ENCODE data around the gene RAB40A.
"Not testable (repeated sequence)": the region's sequence is repeated elsewhere in the genome, so short reads cannot be mapped to it uniquely, and the experiment has no call there.

Gene RAB40A

DNA sequence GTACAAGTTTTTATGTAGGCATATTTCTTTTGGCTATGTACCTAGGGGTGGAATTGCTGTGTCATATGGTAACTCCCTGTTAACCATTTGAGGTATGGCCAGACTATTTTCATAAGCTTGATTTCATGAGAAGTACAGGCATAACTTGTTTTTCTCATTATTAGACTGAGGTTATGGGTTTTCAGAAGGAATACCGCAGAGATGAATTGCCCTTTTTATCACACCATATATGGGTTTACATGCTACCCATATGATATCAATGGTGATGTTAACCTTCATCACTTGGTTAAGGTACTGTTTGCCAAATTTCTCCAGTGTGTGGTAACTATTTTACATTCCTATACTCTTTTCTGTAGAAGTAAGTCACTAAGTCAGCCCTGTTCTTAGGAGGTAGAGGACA, 23.5 kb downstream of the RAB40A start:
- no peak overlapping the region for H2BK15ac ChIP-seq (ENCODE audit: low read depth, poor library complexity, severe bottlenecking)
- no peak overlapping the region for H3K14ac ChIP-seq (ENCODE audit: low read length in 2 of 2)
- no peak overlapping the region for H3K23ac ChIP-seq (ENCODE audit: low read length in 2 of 2)
- H3K36me3 ChIP-seq (ENCODE audit: control insufficient read depth in 1 of 2, insufficient read depth in 2 of 2, low read depth in 1 of 2, low read length in 2 of 2) = peaks cover 0 to 3% of the 10 kb centered on the region in 2 experiments
- no peak overlapping the region for H3K4me3 ChIP-seq (ENCODE audit: insufficient read depth in 1 of 2, low read depth in 1 of 2, low read length in 2 of 2)
- no peak overlapping the region for H3K27ac ChIP-seq (ENCODE audit: low read length, poor library complexity, severe bottlenecking)
- no peak overlapping the region for H2AK5ac ChIP-seq (ENCODE audit: low read length, severe bottlenecking)
- no peak overlapping the region for H3K4ac ChIP-seq (ENCODE audit: low read depth in 1 of 2, low read length in 2 of 2)
- no peaks in the 10 kb centered on the region for H3K4me1 ChIP-seq (ENCODE audit: control insufficient read depth, insufficient read depth, low read depth, low read length)
- no peak overlapping the region for H3K4me2 ChIP-seq (ENCODE audit: low read length, poor library complexity, severe bottlenecking)
- H2BK5ac ChIP-seq (ENCODE audit: low read depth, low read length, poor library complexity, severe bottlenecking) = no peak overlapping the region
- DNase-seq = no peak
- no peak overlapping the region for H4K8ac ChIP-seq (ENCODE audit: low read length)
- H3K18ac ChIP-seq (ENCODE audit: low read depth in 1 of 2, low read length in 2 of 2) = no peak overlapping the region
- H2AFZ ChIP-seq (ENCODE audit: low read depth, low read length) = no peak overlapping the region
- H3K27me3 ChIP-seq (ENCODE audit: control insufficient read depth in 1 of 2, insufficient read depth in 1 of 2, low read length in 2 of 2) = peaks cover 0 to 7% of the 10 kb centered on the region in 2 experiments
- WGBS = no CpG with 5 or more reads among the region's 1 CpG
- H3K79me1 ChIP-seq (replicated peaks; ENCODE audit: low read length, poor library complexity, severe bottlenecking) = no peaks in the 10 kb centered on the region
- H3K9ac ChIP-seq (ENCODE audit: low read length) = no peak overlapping the region
- no peak overlapping the region for H2BK120ac ChIP-seq (ENCODE audit: low read depth, low read length)
- H3K9me3 ChIP-seq (ENCODE audit: control insufficient read depth, low read length) = peaks cover 3% of the 10 kb centered on the region
- H4K91ac ChIP-seq (ENCODE audit: low read length) = no peak overlapping the region
- H2BK12ac ChIP-seq (ENCODE audit: low read length in 2 of 2) = no peak overlapping the region

DNA sequence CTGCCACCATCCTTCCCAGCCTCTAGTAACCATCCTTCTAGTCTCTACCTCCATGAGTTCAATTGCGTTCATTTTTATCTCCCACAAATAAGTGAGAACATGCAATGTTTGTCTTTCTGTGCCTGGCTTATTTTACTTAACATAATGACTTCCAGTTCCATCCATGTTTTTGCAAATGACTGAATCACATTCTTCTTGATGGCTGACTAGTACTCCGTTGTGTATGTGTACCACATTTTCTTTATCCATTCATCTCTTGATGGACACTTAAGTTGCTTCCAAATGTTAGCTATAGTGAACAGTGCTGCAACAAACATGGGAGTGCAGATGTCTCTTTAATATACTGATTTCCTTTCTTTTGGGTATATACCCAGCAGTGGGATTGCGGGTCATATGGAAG, 25.7 kb downstream of the RAB40A start:
- not testable (repeated sequence) for H3K14ac ChIP-seq (ENCODE audit: low read length in 2 of 2); H2AFZ ChIP-seq (ENCODE audit: low read depth, low read length); DNase-seq; H3K27ac ChIP-seq (ENCODE audit: low read length, poor library complexity, severe bottlenecking); H3K9ac ChIP-seq (ENCODE audit: low read length); H3K4me3 ChIP-seq (ENCODE audit: insufficient read depth in 1 of 2, low read depth in 1 of 2, low read length in 2 of 2); H3K4me1 ChIP-seq (ENCODE audit: control insufficient read depth, insufficient read depth, low read depth, low read length); H3K4me2 ChIP-seq (ENCODE audit: low read length, poor library complexity, severe bottlenecking); H2BK15ac ChIP-seq (ENCODE audit: low read depth, poor library complexity, severe bottlenecking); H3K18ac ChIP-seq (ENCODE audit: low read depth in 1 of 2, low read length in 2 of 2); H2AK5ac ChIP-seq (ENCODE audit: low read length, severe bottlenecking); H3K27me3 ChIP-seq (ENCODE audit: control insufficient read depth in 1 of 2, insufficient read depth in 1 of 2, low read length in 2 of 2); H3K79me1 ChIP-seq (replicated peaks; ENCODE audit: low read length, poor library complexity, severe bottlenecking); H2BK120ac ChIP-seq (ENCODE audit: low read depth, low read length); H2BK12ac ChIP-seq (ENCODE audit: low read length in 2 of 2); H4K91ac ChIP-seq (ENCODE audit: low read length); H3K36me3 ChIP-seq (ENCODE audit: control insufficient read depth in 1 of 2, insufficient read depth in 2 of 2, low read depth in 1 of 2, low read length in 2 of 2); H4K8ac ChIP-seq (ENCODE audit: low read length); H3K4ac ChIP-seq (ENCODE audit: low read depth in 1 of 2, low read length in 2 of 2); H2BK5ac ChIP-seq (ENCODE audit: low read depth, low read length, poor library complexity, severe bottlenecking); H3K23ac ChIP-seq (ENCODE audit: low read length in 2 of 2); H3K9me3 ChIP-seq (ENCODE audit: control insufficient read depth, low read length)
- 100% methylated on average over 1 of the region's 3 CpGs for WGBS

DNA sequence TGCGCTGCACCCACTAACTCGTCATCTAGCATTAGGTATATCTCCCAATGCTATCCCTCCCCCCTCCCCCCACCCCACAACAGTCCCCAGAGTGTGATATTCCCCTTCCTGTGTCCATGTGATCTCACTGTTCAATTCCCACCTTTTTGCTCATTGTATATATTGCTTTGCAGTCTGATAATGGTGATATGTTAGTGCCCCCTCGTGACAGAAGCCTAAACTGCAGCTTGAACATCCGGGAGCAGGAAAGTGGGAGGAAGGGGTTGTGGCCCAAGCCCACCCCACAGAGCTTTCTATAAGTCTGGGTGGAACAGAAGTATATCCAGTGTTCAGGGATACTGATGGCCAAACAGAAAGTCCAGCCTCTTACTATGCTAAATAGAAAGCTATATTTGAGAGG, 29.6 kb downstream of the RAB40A start:
- H3K9me3 ChIP-seq (ENCODE audit: control insufficient read depth, low read length); H4K91ac ChIP-seq (ENCODE audit: low read length); H3K4ac ChIP-seq (ENCODE audit: low read depth in 1 of 2, low read length in 2 of 2); H3K9ac ChIP-seq (ENCODE audit: low read length); H2BK120ac ChIP-seq (ENCODE audit: low read depth, low read length); H3K4me1 ChIP-seq (ENCODE audit: control insufficient read depth, insufficient read depth, low read depth, low read length); H2BK5ac ChIP-seq (ENCODE audit: low read depth, low read length, poor library complexity, severe bottlenecking); H2BK12ac ChIP-seq (ENCODE audit: low read length in 2 of 2); H3K79me1 ChIP-seq (replicated peaks; ENCODE audit: low read length, poor library complexity, severe bottlenecking); H3K14ac ChIP-seq (ENCODE audit: low read length in 2 of 2); H2AK5ac ChIP-seq (ENCODE audit: low read length, severe bottlenecking); H3K18ac ChIP-seq (ENCODE audit: low read depth in 1 of 2, low read length in 2 of 2); H3K23ac ChIP-seq (ENCODE audit: low read length in 2 of 2); H3K4me3 ChIP-seq (ENCODE audit: insufficient read depth in 1 of 2, low read depth in 1 of 2, low read length in 2 of 2); H2AFZ ChIP-seq (ENCODE audit: low read depth, low read length); H2BK15ac ChIP-seq (ENCODE audit: low read depth, poor library complexity, severe bottlenecking); H4K8ac ChIP-seq (ENCODE audit: low read length); H3K4me2 ChIP-seq (ENCODE audit: low read length, poor library complexity, severe bottlenecking); H3K36me3 ChIP-seq (ENCODE audit: control insufficient read depth in 1 of 2, insufficient read depth in 2 of 2, low read depth in 1 of 2, low read length in 2 of 2); H3K27ac ChIP-seq (ENCODE audit: low read length, poor library complexity, severe bottlenecking): not testable (repeated sequence)
- peak; percentile 31 for DNase-seq
- H3K27me3 ChIP-seq (ENCODE audit: control insufficient read depth in 1 of 2, insufficient read depth in 1 of 2, low read length in 2 of 2) = peaks cover 0 to 12% of the 10 kb centered on the region in 2 experiments
- 5% methylated on average over 2 of the region's 4 CpGs for WGBS

DNA sequence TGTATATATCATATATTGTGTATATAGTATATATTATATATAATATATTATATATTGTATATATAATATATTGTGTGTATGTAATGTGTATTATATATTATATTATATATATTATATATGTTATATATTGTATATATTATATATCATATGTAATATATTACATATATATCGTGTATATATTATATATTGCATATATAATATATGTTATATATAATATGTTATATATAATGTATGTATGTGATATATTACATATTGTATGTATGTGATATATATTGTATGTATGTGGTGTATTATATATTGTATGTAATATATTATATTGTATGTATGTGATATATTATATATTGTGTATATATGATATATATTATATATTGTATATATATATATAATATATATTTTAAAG, 30.5 kb downstream of the RAB40A start:
- DNase-seq = no peak
- no peak overlapping the region for H3K14ac ChIP-seq (ENCODE audit: low read length in 2 of 2)
- H3K4me3 ChIP-seq (ENCODE audit: insufficient read depth in 1 of 2, low read depth in 1 of 2, low read length in 2 of 2) = no peak overlapping the region
- no peaks in the 10 kb centered on the region for H3K9me3 ChIP-seq (ENCODE audit: control insufficient read depth, low read length)
- no peaks in the 10 kb centered on the region for H3K36me3 ChIP-seq (ENCODE audit: control insufficient read depth in 1 of 2, insufficient read depth in 2 of 2, low read depth in 1 of 2, low read length in 2 of 2)
- no peaks in the 10 kb centered on the region for H3K79me1 ChIP-seq (replicated peaks; ENCODE audit: low read length, poor library complexity, severe bottlenecking)
- H3K4me2 ChIP-seq (ENCODE audit: low read length, poor library complexity, severe bottlenecking) = no peak overlapping the region
- no peaks in the 10 kb centered on the region for H3K4me1 ChIP-seq (ENCODE audit: control insufficient read depth, insufficient read depth, low read depth, low read length)
- H2AFZ ChIP-seq (ENCODE audit: low read depth, low read length) = no peak overlapping the region
- no peak overlapping the region for H3K23ac ChIP-seq (ENCODE audit: low read length in 2 of 2)
- WGBS = no CpG with 5 or more reads among the region's 1 CpG
- no peak overlapping the region for H3K4ac ChIP-seq (ENCODE audit: low read depth in 1 of 2, low read length in 2 of 2)
- H2BK120ac ChIP-seq (ENCODE audit: low read depth, low read length) = no peak overlapping the region
- no peak overlapping the region for H2BK5ac ChIP-seq (ENCODE audit: low read depth, low read length, poor library complexity, severe bottlenecking)
- H2AK5ac ChIP-seq (ENCODE audit: low read length, severe bottlenecking) = no peak overlapping the region
- no peak overlapping the region for H3K18ac ChIP-seq (ENCODE audit: low read depth in 1 of 2, low read length in 2 of 2)
- H2BK15ac ChIP-seq (ENCODE audit: low read depth, poor library complexity, severe bottlenecking) = no peak overlapping the region
- no peak overlapping the region for H3K27ac ChIP-seq (ENCODE audit: low read length, poor library complexity, severe bottlenecking)
- H3K9ac ChIP-seq (ENCODE audit: low read length) = no peak overlapping the region
- no peak overlapping the region for H4K8ac ChIP-seq (ENCODE audit: low read length)
- no peak overlapping the region for H4K91ac ChIP-seq (ENCODE audit: low read length)
- no peak overlapping the region for H2BK12ac ChIP-seq (ENCODE audit: low read length in 2 of 2)
- H3K27me3 ChIP-seq (ENCODE audit: control insufficient read depth in 1 of 2, insufficient read depth in 1 of 2, low read length in 2 of 2) = peaks cover 0 to 12% of the 10 kb centered on the region in 2 experiments
